ENCODE results near the gene ANKDD1A. TPM values are rescaled to one million over a fixed set of nuclear protein-coding genes. Genes with fewer than 3 reads are reported as not detected.
A peak's percentile ranks its signal among the peaks of the same experiment; 100 is the strongest.

Gene ANKDD1A
- total and polyA plus RNA-seq, 3 donors from 2014 or later, result 11.1 to 34.9 (median 31.8) TPM

GRCh38 chr15:64923546-64923945 lies 11.8 kb downstream of the ANKDD1A start:
- TF ChIP-seq CTCF (IDR thresholded peaks at IDR 0.05) (no peak), POLR2A (IDR thresholded peaks at IDR 0.05) (no peak)
- Histone ChIP-seq H3K4me1 (peaks cover 5% of the 10 kb centered on the region), H3K4me3 (no peak overlapping the region), H3K27me3 (no peaks in the 10 kb centered on the region), H3K36me3 (ENCODE audit: low read depth, missing control alignments) (no peaks in the 10 kb centered on the region), H3K27ac (peak overlapping the region in 1 of 2 donors; percentile 69), H3K9me3 (no peaks in the 10 kb centered on the region)
- WGBS, 2 donors, result 84 to 85% methylated on average over 2 of the region's 2 CpGs
- intact Hi-C loops (cut with DNase I; ENCODE audit: low total_unique reads), result no loop called here
- DNase-seq, result no peak

- WGBS, 2 donors, result 94 to 96% methylated on average over 13 of the region's 13 CpGs
Observed at GRCh38 chr15:64925335-64926330, 13.9 kb downstream of the ANKDD1A start.

GRCh38 chr15:64926661-64927060 lies 15.0 kb downstream of the ANKDD1A start:
- no peak overlapping the region for H3K27ac ChIP-seq
- no peaks in the 10 kb centered on the region for H3K36me3 ChIP-seq (ENCODE audit: low read depth, missing control alignments)
- H3K4me3 ChIP-seq, result no peak overlapping the region
- WGBS, 2 donors, result 89 to 93% methylated on average over 2 to 6 of the region's 8 CpGs
- no peak for DNase-seq
- no peak for TF ChIP-seq CTCF (IDR thresholded peaks at IDR 0.05)
- no peaks in the 10 kb centered on the region for H3K9me3 ChIP-seq
- no peaks in the 10 kb centered on the region for H3K27me3 ChIP-seq
- intact Hi-C loops (cut with DNase I; ENCODE audit: low total_unique reads), result no loop called here
- peaks cover 9% of the 10 kb centered on the region for H3K4me1 ChIP-seq

More at GRCh38 chr15:64925335-64926330, 13.9 kb downstream of the ANKDD1A start:
- Histone ChIP-seq H3K4me1 (peaks cover 7% of the 10 kb centered on the region), H3K27me3 (no peaks in the 10 kb centered on the region), H3K9me3 (no peaks in the 10 kb centered on the region), H3K4me3 (no peak overlapping the region), H3K27ac (no peak overlapping the region), H3K36me3 (ENCODE audit: low read depth, missing control alignments) (no peaks in the 10 kb centered on the region)
- intact Hi-C loops (cut with DNase I; ENCODE audit: low total_unique reads), result no loop called here
- no peak for DNase-seq
- no peak for TF ChIP-seq POLR2A (IDR thresholded peaks at IDR 0.05)
- TF ChIP-seq CTCF (IDR thresholded peaks at IDR 0.05), result no peak

GRCh38 chr15:64928626-64929220 lies 17.0 kb downstream of the ANKDD1A start:
- no peaks in the 10 kb centered on the region for H3K9me3 ChIP-seq
- intact Hi-C loops (cut with DNase I; ENCODE audit: low total_unique reads), result no loop called here
- no peak overlapping the region for H3K27ac ChIP-seq
- H3K36me3 ChIP-seq (ENCODE audit: low read depth, missing control alignments), result no peaks in the 10 kb centered on the region
- TF ChIP-seq CTCF (IDR thresholded peaks at IDR 0.05) (no peak), POLR2A (IDR thresholded peaks at IDR 0.05) (no peak)
- H3K27me3 ChIP-seq, result no peaks in the 10 kb centered on the region
- H3K4me3 ChIP-seq, result no peak overlapping the region
- 84 to 88% methylated on average over 10 of the region's 10 CpGs for WGBS, 2 donors
- no peak for DNase-seq
- H3K4me1 ChIP-seq, result peaks cover 4% of the 10 kb centered on the region

Data from testis (tissue), 3 donors.